ENCODE results near the gene OR6S1.

- TF ChIP-seq CTCF (IDR thresholded peaks at IDR 0.05), result no peak
- no peak for TF ChIP-seq POLR2A (IDR thresholded peaks at IDR 0.05)
Observed at GRCh38 chr14:20687362-20688166, 46.1 kb upstream of the OR6S1 start.
